ENCODE data around the gene GPR87. TPM values are rescaled to one million over a fixed set of nuclear protein-coding genes. Genes with fewer than 3 reads are reported as not detected.

The GPR87 gene
- polyA plus RNA-seq, 1 donor (not counting 4 experiments of a cell fraction or from before 2014, with no cell fraction given): 109 TPM

- FAIRE-seq (no peak), DNase-seq (ENCODE audit: low read depth, low spot score) (no peak)
- Histone ChIP-seq H3K9me3 (ENCODE audit: control insufficient read depth, low read depth, low read length) (no peaks in the 10 kb centered on the region), H3K36me3 (ENCODE audit: control insufficient read depth in 2 of 2, extremely low read depth in 1 of 2, insufficient read depth in 2 of 2, low read length in 2 of 2) (no peaks in the 10 kb centered on the region), H3K79me2 (ENCODE audit: control insufficient read depth, insufficient read depth, low read length) (no peaks in the 10 kb centered on the region), H2AFZ (ENCODE audit: control insufficient read depth, low read length) (no peak overlapping the region), H4K20me1 (ENCODE audit: control insufficient read depth, extremely low read depth, insufficient read depth, low read length) (no peaks in the 10 kb centered on the region), H3K4me1 (ENCODE audit: control insufficient read depth, extremely low read depth, insufficient read depth, low read length) (no peaks in the 10 kb centered on the region), H3K27me3 (ENCODE audit: control insufficient read depth, extremely low read depth, insufficient read depth, low read length) (no peaks in the 10 kb centered on the region), H3K9ac (ENCODE audit: control insufficient read depth, extremely low read depth, insufficient read depth, low read length) (no peak overlapping the region), H3K27ac (ENCODE audit: control insufficient read depth, insufficient read depth, low read length) (no peak overlapping the region), H3K9me1 (ENCODE audit: control insufficient read depth, extremely low read depth, insufficient read depth, low read length) (no peaks in the 10 kb centered on the region), H3K4me3 (ENCODE audit: control insufficient read depth in 2 of 3, extremely low read depth in 1 of 3, insufficient read depth in 2 of 3, low read depth in 1 of 3, low read length in 3 of 3) (no peak overlapping the region), H3K4me2 (ENCODE audit: control insufficient read depth, extremely low read depth, insufficient read depth, low read depth, low read length) (no peak overlapping the region)
- dilution Hi-C loops (cut with MboI; ENCODE audit: extremely low pct_ligation_motif_present, low sequenced_read_pairs): no loop called here
- TF ChIP-seq EZH2 (IDR thresholded peaks at IDR 0.05; ENCODE audit: low read length) (no peak), CTCF (optimal IDR thresholded peaks at IDR 0.05 in 1 of 3, IDR thresholded peaks at IDR 0.05 in 1 of 3, conservative IDR thresholded peaks at IDR 0.05 in 1 of 3; ENCODE audit: extremely low read depth in 1 of 3, insufficient read depth in 2 of 3, low read length in 3 of 3) (no peak)
Observed at GRCh38 chr3:151350656-151351055, 34.0 kb upstream of the GPR87 start.

- no peak for DNase-seq (ENCODE audit: low read depth, low spot score)
- H3K9me3 ChIP-seq (ENCODE audit: control insufficient read depth, low read depth, low read length): no peaks in the 10 kb centered on the region
- H3K9ac ChIP-seq (ENCODE audit: control insufficient read depth, extremely low read depth, insufficient read depth, low read length): no peak overlapping the region
- no peaks in the 10 kb centered on the region for H3K9me1 ChIP-seq (ENCODE audit: control insufficient read depth, extremely low read depth, insufficient read depth, low read length)
- no peaks in the 10 kb centered on the region for H4K20me1 ChIP-seq (ENCODE audit: control insufficient read depth, extremely low read depth, insufficient read depth, low read length)
- dilution Hi-C loops (cut with MboI; ENCODE audit: extremely low pct_ligation_motif_present, low sequenced_read_pairs): no loop called here
- H3K27ac ChIP-seq (ENCODE audit: control insufficient read depth, insufficient read depth, low read length): no peak overlapping the region
- H3K4me2 ChIP-seq (ENCODE audit: control insufficient read depth, extremely low read depth, insufficient read depth, low read depth, low read length): no peak overlapping the region
- no peak for FAIRE-seq
- no peaks in the 10 kb centered on the region for H3K79me2 ChIP-seq (ENCODE audit: control insufficient read depth, insufficient read depth, low read length)
- TF ChIP-seq CTCF (optimal IDR thresholded peaks at IDR 0.05 in 1 of 3, IDR thresholded peaks at IDR 0.05 in 1 of 3, conservative IDR thresholded peaks at IDR 0.05 in 1 of 3; ENCODE audit: extremely low read depth in 1 of 3, insufficient read depth in 2 of 3, low read length in 3 of 3) (no peak), EZH2 (IDR thresholded peaks at IDR 0.05; ENCODE audit: low read length) (no peak)
- H2AFZ ChIP-seq (ENCODE audit: control insufficient read depth, low read length): no peak overlapping the region
- H3K4me3 ChIP-seq (ENCODE audit: control insufficient read depth in 2 of 3, extremely low read depth in 1 of 3, insufficient read depth in 2 of 3, low read depth in 1 of 3, low read length in 3 of 3): no peak overlapping the region
- H3K36me3 ChIP-seq (ENCODE audit: control insufficient read depth in 2 of 2, extremely low read depth in 1 of 2, insufficient read depth in 2 of 2, low read length in 2 of 2): no peaks in the 10 kb centered on the region
- no peaks in the 10 kb centered on the region for H3K4me1 ChIP-seq (ENCODE audit: control insufficient read depth, extremely low read depth, insufficient read depth, low read length)
- no peaks in the 10 kb centered on the region for H3K27me3 ChIP-seq (ENCODE audit: control insufficient read depth, extremely low read depth, insufficient read depth, low read length)
Observed at GRCh38 chr3:151347432-151347831, 30.8 kb upstream of the GPR87 start.

Measured in keratinocyte (primary cell).